ENCODE measurements around the gene RLN1.

The RLN1 gene

DNA sequence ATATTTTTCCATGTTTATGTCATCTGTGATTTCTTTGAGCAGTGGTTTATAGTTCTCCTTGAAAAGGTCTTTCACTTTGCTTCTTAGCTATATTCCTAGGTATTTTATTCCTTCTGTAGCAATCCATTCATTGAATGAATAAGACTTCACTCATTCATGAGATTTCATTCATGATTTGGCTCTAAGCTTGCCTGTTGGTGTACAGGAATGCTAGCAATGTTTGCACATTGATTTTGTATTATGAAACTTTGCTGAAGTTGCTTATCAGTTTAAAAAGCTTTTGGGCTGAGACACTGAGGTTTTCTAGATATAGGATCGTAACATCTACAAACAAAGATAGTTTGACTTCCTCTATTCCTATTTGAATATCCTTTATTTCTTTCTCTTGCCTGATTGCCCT is 51.1 kb downstream of the RLN1 start:
- H3K9me3 ChIP-seq (ENCODE audit: control insufficient read depth in 1 of 2, low read length in 2 of 2): no peaks in the 10 kb centered on the region
- no peak overlapping the region for H3K27ac ChIP-seq (ENCODE audit: low read depth, low read length)
- no peak overlapping the region for H3K4me3 ChIP-seq (ENCODE audit: low read depth in 1 of 2, low read length in 2 of 2)
- H3K36me3 ChIP-seq (ENCODE audit: control insufficient read depth in 1 of 2, insufficient read depth in 2 of 2, low read length in 2 of 2): no peaks in the 10 kb centered on the region
- H3K4me1 ChIP-seq (ENCODE audit: control insufficient read depth in 1 of 2, insufficient read depth in 2 of 2, low read length in 2 of 2): no peaks in the 10 kb centered on the region
- no peak overlapping the region for H3K9ac ChIP-seq (ENCODE audit: low read depth in 1 of 2, low read length in 2 of 2)
- no peaks in the 10 kb centered on the region for H3K27me3 ChIP-seq (ENCODE audit: control insufficient read depth in 1 of 2, insufficient read depth in 2 of 2, low read length in 2 of 2)

DNA sequence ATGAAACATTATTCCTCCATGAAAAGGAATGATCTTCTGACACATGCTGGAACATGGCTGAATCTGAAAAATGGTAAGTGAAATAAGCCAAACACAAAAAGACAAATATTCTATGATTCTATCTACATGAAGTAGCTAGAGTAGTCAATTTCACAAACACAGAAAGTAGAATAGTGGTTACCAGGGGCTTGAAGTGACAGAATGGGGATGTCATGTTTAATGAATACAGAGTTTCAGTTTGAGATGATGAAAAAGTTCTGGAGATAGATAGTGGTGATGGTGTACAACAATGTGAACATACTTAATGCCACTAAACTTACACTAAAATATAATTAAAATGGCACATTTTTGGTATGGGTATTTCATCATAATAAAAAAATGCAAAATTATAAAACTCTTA is 53.4 kb downstream of the RLN1 start:
- H3K9me3 ChIP-seq (ENCODE audit: control insufficient read depth in 1 of 2, low read length in 2 of 2): no peaks in the 10 kb centered on the region
- H3K9ac ChIP-seq (ENCODE audit: low read depth in 1 of 2, low read length in 2 of 2): no peak overlapping the region
- no peaks in the 10 kb centered on the region for H3K4me1 ChIP-seq (ENCODE audit: control insufficient read depth in 1 of 2, insufficient read depth in 2 of 2, low read length in 2 of 2)
- no peaks in the 10 kb centered on the region for H3K27me3 ChIP-seq (ENCODE audit: control insufficient read depth in 1 of 2, insufficient read depth in 2 of 2, low read length in 2 of 2)
- no peak overlapping the region for H3K27ac ChIP-seq (ENCODE audit: low read depth, low read length)
- no peaks in the 10 kb centered on the region for H3K36me3 ChIP-seq (ENCODE audit: control insufficient read depth in 1 of 2, insufficient read depth in 2 of 2, low read length in 2 of 2)
- no peak overlapping the region for H3K4me3 ChIP-seq (ENCODE audit: low read depth in 1 of 2, low read length in 2 of 2)

Measured in duodenal mucosa (tissue), 2 donors.